Stimulated activated CD4-positive, alpha-beta T cell treated with anti-CD3 and anti-CD28 coated beads, Interleukin-4, amount 100 ng/mL, for 24 hours (primary cell): ENCODE measurements around the gene C2orf68.
A peak's percentile ranks its signal among the peaks of the same experiment; 100 is the strongest.
"Not testable (repeated sequence)": the region's sequence is repeated elsewhere in the genome, so short reads cannot be mapped to it uniquely, and the experiment has no call there.

Experiments used
- DNase-seq: peaks from one replicate; pipeline ENCODE4 v3.0.0-alpha.2; 2020

C2orf68 gene

DNA sequence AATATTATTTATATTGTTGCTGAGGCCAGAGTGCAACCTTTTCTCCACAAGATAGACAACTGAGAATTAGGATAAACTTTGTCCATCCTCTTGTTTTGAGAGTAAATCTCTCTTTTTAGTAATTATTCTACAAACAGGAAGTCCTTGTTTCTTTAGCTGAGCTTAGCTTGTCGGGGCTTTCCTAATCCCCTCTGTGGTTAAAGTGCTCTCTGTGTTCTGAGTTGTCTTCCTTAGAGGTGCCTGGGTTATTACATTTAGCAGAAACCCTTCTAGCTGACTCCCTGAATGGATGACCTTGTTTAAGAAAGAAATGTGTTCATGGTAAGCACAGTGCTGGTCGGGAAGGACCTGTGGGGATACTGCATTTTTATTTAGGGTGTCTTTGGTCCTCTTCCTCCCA is 16.8 kb upstream of the C2orf68 start:
- no peak for DNase-seq

DNA sequence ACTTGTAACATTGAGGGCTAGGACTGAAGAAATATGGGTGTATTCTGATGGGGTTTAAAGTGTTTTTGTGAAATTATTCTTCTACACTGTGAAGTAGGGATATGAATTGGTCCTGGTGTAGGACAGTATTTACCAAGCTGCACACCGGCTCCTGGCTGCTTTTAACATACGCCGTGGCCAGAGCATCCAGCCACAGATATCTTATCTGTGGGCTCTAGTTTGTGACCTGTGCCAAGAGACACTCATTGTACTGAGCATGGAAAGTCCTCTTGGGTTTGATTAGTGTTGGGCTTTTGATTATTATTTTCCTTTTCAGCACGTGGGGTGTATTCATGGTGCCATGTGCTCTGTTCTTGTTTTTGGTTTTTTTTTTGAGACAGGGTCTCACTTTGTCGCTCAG is 12.1 kb upstream of the C2orf68 start:
- no peak for DNase-seq

DNA sequence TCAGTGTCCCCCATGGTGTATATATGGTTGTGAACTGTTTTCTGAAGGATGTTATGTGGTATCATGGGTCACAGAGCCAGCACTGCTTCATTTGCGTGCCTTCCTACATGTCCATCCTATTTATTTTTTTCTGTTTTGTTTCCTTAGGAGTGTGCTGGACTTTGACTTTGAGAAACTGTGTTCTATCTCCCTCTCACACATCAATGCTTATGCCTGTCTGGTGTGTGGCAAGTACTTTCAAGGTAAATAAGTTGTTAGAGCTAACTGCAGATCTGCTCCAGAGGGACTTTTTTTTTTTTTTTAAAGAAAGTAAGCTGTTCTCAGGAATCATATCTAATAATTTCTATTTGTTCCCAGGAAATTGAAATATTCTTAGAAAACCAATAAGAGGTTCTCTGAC is 9.5 kb upstream of the C2orf68 start:
- DNase-seq: no peak

DNA sequence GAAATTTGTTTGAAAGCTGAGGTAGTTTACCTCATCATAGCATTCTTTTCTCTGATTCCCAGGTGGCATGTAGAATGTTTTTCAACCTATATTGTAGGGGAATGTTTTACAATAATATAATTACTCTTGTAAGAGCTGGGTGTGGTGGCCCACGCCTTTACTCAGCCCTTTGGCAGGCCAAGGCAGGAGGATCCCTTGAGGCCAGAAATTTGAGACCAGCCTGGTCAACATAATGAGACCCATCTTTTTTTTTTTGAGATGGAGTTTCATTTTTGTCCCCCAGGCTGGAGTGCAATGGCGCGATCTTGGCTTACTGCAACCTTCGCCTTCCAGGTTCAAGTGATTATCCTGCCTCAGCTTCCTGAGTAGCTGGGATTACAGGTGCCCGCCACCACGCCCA is 7.8 kb upstream of the C2orf68 start:
- DNase-seq: no peak

DNA sequence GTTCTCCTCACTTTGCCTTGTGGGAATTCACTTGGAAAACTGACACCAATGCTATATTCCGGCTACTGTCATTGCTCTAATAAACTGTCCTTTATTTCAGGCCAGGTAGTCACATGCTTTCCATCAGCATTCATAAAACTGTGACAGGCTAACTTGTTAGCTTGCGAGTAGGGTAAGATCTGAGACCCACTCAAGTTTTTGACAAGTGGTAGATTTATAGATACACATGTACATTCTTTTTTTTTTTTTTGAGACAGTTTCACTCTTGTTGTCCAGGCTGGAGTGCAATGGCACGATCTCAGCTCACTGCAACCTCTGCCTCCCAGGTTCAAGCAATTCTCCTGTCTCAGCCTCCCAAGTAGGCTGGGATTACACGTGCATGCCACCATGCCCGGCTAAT is 5.9 kb upstream of the C2orf68 start:
- not testable (repeated sequence) for DNase-seq

DNA sequence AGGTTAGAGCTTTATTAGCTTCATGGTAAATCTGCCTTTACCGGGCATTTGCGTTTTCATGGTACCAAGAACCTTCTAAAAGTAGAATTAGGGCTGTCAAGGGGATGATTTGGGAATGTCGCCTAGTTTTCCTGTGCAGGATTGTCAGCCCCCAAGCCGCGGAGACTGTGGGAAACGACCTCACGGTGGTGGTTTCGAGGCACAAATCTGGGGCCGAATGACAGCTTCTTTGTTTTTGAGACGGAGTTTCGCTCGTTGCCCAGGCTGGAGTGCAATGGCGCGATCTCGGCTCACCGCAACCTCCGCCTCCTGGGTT is 3.5 kb upstream of the C2orf68 start:
- DNase-seq: no peak

DNA sequence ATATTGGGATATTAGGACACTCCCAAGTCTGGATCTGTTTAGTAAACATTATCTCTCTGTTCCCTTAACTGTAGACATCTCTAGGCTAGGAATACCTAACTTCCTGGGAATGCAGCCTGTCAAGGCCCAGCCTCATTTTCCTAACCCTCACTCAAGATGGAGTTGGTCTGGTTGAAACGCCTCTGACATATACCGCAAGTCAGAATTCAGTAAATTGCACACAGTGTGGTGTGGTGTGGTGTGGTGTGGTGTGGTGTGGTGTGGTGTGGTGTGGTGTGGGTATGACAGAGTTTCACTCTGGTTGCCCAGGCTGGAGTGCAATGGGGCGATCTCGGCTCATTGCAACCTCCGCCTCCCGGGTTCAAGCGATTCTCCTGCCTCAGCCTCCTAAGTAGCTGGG is 2.9 kb upstream of the C2orf68 start:
- DNase-seq: not testable (repeated sequence)

DNA sequence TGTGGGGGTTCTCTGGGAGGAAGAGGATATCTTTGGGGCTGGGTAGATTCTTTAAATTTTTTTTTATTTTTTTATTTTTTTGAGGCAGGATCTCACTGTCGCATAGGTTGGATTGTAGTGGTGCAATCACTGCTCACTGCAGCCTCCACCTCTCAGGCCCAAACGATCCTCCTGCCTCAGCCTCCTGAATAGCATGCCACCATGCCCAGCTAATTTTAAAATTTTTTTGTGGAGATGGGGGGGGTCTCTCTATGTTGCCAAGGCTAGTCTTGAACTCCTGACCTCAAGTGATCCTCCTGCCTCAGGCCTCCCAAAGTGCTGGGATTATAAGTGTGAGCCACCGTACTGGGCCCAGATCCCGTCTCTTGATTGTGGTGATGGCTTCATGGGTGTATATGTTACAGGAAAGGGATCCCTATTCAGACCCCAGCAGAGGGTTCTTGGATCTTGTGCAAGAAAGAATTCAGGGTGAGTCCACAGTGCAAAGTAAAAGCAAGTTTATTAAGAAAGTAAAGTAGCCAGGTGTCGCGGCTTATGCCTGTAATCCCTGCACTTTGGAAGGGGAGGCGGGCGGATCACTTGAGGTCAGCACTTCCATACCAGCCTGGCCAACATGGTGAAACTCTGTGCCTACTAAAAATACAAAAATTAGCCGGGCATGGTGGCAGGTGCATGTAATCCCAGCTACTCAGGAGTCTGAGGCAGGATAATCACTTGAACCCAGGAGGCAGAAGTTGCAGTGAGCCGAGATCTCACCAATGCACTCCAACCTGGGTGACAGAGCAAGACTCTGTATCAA is 2.0 kb upstream of the C2orf68 start:
- no peak for DNase-seq

DNA sequence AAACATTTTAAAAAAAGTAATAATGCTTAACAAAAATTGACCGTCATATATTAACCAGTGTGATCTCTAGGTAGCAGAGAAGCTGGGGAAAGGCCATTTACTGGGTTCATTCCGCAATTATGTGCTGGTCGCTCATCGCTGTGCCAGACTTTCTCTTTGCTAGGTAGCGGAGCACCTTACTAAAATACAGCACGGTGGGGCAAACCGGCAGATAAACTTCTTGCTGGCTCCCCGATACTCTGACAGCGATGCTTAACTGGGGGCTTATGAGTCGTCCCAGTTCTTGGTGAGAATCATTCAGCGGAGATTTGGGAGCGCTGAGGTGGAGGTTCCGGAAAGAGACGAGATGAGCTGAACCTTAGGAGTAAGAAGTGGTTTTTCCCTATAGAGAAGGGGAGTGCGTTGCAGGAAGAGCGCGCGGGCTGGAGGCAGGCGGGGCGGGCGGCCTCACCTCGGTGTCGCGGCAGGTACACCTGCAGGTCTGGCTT is 605 bp downstream of the C2orf68 start:
- no peak for DNase-seq

DNA sequence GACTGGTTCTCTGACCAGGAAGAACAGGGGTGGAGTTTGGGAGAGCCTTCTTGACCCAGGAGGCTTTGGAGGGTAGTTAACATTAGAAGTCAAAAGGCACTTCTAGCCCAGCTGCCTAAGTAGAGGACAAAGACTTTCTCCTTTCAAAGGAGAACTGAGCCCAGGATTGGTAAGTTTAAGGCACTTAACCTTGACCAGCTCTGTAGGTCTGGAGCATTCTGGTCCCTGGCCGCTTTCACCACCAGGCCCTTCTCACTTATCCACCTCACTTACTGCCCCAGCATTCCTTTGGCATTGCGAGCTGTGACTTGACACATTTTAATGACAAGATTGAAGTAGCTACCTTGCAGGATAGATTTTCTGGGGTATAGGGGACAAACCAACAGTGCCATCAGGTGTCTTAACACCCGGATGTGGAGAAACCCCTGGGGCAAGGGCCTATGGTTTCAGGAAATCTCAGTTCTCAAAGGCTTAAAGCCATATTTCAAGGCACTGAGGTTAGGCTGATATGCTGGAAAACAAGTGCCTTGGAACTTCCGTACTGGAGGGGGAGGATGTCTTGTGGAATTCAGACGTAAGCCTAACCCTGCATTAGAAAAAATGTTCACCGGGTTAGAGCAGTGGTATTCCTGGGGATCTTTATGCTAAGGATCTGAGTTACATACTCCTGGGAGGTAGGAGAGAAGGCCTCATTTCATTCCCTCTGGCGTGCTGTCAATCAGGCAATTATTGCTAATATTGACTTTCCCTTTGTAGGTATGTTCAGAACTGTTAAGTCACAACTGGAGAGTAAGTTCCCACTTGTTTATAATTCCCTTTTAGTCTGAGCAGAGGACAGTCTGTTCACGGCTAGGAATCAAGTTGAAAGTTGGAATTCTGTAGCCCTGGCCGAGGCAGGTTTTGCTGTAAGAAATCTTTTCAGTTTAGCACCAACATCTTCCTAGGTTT is 4.3 kb downstream of the C2orf68 start:
- DNase-seq: no peak

DNA sequence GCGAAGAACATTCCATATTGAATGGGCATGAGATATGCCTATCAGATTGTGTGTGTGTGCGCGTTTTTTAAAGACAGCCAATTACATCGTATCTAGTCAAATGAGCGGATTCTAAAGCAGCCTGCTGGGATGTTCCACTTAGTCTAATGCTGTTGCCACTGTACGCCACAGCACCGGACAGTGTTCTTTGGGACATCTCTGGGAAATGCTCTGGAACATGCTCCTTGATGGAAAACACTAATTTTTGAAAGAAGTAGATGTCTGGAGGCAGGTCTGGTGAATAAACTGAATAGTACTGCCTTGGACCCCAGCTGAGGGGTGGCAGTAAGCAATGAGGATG is 5.8 kb downstream of the C2orf68 start:
- DNase-seq: no peak

DNA sequence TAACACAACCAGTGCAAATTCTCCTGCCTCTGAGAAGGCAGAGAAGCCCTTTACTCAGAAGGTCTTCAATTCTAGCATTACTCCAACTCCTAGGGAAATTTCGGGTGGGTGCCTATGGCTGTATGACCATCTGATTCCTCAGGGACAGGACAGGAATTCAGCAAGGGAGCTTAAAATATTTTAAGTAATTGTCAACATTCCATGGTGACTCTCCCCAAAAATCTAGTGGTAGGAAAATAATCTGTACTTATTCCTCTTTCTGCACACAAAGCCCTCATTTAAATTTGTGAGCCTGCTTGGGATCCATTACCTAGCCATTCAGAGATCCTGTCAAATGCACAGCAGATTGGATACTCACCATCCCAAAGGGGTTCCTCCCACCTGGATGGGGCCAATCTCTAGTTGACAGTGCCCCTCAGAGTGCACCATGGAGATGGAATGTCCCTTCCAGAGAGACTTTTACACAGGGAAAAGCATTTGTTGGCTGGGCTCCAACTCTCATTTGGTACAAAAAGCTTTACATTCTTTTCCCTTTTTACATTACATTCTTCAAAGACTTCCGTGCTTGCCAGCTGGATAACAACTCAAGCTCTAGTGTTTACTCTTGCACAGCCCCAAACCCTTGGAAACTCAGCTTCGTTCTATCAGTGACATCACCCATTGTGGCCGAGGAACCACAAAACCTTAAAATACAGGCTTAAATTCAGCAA is 6.3 kb downstream of the C2orf68 start:
- DNase-seq: no peak

DNA sequence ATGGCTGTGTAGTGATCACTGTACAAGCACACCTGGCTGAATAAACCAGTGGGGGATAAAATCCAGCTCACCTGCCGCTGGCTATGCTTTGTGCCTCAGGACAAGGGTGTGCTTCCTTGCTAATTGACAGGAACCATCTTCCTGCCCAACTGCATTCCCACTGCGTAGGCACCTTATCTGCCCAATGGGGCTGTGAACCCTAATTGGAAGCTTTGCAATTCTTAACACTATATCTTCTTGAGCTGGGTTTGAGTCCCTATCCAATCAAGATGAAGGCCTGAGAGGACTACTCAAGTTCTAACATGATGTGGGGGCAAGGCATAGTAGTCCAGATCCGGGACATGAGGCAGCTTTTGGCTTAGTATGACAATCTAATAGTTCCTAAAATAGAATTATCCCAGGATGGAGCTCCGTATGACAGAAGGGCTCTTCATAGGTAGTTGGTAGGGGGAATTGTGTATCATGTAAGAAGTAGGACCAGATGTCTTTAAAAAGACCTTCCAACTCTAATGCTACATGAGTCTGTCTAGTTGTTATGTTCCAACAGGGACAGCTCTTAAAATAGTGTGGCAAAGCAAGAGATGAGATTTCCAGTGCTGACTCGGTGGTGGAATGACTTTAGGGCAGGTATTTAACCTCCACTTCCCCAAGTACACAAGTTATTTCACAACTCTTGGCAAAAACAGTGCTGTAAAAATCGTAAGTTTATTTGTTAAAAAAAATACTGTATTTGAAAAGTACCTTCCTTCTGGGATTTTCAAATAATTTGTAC is 7.1 kb downstream of the C2orf68 start:
- no peak for DNase-seq

DNA sequence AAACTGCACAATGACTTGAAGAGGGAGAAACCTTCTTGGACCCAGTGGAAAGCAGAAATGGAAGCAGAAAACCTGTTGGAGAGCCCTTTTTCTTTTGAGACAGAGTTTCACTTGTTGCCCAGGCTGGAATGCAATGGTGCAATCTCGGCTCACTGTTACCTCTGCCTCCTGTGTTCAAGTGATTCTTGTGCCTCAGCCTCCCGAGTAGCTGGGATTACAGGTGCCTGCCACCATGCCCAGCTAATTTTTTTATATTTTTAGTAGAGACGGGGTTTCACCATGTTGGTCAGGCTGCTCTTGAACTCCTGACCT is 7.8 kb downstream of the C2orf68 start:
- not testable (repeated sequence) for DNase-seq

DNA sequence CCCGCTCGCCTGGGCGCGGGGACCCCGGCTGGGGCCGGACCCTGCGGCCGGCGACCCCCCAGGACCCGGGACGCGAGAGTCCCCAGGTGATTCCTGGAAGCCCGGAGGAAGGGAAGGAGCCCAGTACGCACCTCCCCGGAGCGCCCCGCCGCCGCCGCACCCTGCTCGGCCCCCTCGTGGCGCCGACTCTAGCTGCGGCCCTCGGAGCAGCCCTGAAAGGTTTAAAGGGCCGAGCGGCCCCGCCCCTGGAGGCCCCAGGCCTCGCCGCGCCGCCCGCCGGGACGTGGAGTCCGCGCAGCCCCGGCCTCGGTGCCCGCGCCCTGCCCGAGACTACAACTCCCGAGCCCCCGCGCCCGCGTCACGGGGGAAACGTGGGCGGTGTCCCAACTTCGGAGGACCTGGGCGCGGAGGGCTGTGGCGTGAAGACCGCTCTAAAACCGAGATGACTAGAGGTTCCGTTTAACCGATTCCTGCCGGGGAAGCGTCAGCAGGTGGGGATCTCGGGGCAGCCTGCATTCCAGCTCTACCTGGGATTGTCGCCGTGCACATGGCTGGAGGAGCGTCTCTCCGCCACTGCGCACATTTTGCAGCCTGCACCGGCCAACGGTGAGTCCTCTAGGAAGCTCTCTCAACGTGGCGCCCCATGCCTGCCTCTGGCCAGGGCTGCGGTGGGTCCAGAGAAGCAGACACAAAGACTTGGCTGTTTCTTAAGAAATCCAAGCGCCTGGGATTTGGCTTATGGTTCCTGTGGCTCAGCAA is 9.2 kb downstream of the C2orf68 start, which contains the start of gene TMEM150A:
Gene TMEM150A (minus strand): TSS at position 223 of the 759 bp plus-strand sequence. CDS start 750 bp downstream, outside the sequence.
- DNase-seq: peak; percentile 89

DNA sequence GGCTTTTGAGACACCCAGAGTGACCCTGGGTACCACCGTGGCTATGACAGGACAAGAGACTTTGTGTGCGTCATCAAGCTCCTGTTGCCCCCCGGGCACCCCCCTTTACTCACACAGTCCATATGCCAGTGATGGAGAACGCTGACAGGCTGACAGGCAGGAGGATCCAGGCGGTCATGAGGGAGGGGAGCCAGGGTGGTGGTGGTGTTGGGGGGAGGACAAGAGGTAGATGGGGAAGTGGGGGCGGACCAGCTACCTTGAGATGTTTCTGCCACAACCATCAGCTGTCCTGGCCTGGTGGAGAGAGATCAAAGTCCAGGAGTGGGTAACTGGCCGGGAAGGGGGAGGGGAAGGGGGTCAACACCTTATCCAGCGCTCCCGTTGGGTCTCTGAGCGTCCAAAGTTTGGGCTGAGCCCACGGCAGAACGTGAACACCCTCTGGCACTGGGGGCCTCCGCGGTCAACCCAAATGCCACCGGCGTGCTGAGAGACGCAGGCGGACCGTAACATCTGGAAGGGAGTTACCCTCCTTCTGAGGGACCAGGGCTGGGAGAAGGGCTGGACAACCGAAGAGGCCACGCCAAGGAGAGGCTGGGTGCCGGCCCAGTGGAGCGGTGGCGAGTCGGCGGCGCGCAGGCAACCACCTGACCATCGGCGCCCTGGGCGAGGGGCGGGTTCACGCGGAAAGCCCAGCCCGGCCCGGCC is 9.9 kb downstream of the C2orf68 start:
- no peak for DNase-seq

DNA sequence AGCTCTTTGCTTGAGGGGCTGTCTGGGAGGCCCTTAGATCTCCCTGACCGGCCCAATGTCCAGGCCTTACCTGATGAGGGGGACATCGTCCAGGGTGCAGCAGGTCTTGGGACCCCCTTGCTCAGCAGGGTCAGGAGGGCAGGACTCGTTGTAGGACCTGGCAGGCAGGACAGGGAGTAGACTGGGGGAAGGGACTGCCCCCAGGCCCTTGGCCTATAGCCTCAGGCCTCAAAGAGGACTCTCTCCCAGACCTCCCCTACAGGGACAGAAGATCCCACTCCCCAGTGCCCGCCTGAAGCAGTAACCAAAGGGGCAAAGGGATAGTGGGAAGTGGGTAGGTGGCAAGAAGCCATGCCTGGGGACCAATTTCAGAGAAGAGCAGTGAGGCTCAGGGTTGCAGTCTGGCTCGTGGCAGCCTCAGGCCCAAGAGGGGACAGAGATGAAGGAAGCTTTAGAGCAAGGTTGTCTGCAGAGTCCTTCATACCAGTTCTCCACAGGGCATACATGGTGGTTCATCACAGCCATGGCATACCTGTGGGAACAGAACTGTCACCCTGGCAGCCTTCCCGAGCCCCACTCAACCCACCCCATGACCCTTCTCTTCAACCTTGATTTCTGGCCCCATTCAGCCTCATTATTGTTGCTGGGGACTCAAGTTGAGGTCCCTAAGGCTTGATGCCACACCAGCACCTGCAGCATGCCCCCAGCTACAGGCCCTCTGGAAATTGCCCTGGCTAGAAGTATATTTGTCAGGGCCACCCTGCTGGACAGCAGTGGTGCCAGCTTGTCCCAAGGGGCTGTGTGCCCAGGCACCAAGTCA is 10.7 kb downstream of the C2orf68 start:
- DNase-seq: no peak

DNA sequence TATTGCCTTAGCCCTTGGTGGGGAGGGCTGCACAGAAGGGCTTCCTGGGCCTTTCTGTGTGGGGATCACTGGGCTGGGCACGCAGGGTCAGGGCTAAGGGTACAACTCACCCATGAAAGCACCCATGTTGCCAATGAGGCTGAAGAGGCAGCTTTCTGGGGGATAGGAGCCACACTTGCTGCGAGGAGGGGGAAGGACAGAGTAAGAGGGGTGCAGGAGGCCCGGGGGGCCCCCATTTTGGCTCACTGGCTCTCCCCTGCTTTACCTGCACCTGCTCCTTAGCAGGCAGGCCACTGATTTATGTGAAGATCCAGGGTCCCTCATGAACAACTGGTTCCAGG is 11.7 kb downstream of the C2orf68 start:
- DNase-seq: no peak

DNA sequence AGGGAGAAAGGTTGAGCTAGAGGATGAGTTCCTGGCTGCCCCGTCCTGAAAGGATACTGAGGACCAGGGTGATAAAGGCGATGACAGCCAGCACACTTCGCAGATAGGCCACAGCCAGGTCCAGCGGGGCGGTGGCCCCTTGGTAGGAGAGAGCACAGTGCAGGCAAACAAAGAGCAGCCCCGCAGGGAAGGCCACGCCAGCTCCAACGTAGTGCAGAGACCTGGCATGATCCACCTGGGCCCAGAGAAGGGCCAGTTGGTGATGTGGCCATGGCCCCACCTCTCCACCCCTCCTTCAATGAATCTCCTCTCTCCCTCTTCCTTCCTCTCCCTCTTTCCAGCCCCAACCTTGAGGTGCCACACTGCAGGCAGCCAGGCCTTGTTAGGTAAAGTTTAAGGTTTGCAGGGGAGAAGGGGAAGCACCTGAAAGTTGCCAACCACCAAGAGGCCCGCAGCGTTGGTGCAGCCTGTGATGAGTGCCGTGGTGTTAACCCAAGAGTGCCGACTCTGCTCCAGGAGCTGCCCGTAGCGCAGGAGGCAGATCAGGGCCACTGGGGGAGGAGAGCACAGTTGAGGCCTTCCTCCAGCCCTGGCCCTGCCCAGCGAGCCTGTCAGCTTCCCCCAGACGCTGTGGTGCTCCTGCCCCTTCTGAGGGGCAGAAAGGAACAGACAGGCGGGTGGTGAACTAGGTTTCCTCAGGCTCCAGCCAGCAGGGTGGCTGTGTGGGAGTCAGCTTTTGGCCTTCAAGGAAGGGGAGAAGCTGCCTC is 12.2 kb downstream of the C2orf68 start:
- DNase-seq: no peak
